ENCODE data around the gene MUS81. TPM values are rescaled to one million over a fixed set of nuclear protein-coding genes. Genes with fewer than 3 reads are reported as not detected.
"Not testable (repeated sequence)": the region's sequence is repeated elsewhere in the genome, so short reads cannot be mapped to it uniquely, and the experiment has no call there.

MUS81 gene
- total RNA-seq = 50.4 and 63.4 TPM in 2 replicates

- DNase-seq (ENCODE audit: extremely low read depth, low read depth, low spot score) = no peak
These were observed at the start of gene MUS81 for GRCh38 chr11:65860278-65861164. Gene MUS81, plus strand, starts transcription at chr11:65860433. Its CDS starts 321 bp downstream, at chr11:65860754.

GRCh38 chr11:65811764-65812475, 48.3 kb upstream of the MUS81 start:
- DNase-seq (ENCODE audit: extremely low read depth, low read depth, low spot score) = no peak

- no peak for DNase-seq (ENCODE audit: extremely low read depth, low read depth, low spot score)
These were observed 45.9 kb upstream of the MUS81 start for GRCh38 chr11:65814131-65814985.

GRCh38 chr11:65814986-65815565, 45.2 kb upstream of the MUS81 start:
- DNase-seq (ENCODE audit: extremely low read depth, low read depth, low spot score) = no peak

- DNase-seq (ENCODE audit: extremely low read depth, low read depth, low spot score) = no peak
These were observed 43.5 kb upstream of the MUS81 start for GRCh38 chr11:65816696-65817095.

GRCh38 chr11:65817312-65817834, 42.9 kb upstream of the MUS81 start:
- DNase-seq (ENCODE audit: extremely low read depth, low read depth, low spot score) = no peak

GRCh38 chr11:65817835-65818680, 42.2 kb upstream of the MUS81 start:
- DNase-seq (ENCODE audit: extremely low read depth, low read depth, low spot score) = peak; percentile 22

- no peak for DNase-seq (ENCODE audit: extremely low read depth, low read depth, low spot score)
These were observed 39.1 kb upstream of the MUS81 start for GRCh38 chr11:65821107-65821506.

GRCh38 chr11:65822776-65823528, 37.3 kb upstream of the MUS81 start:
- no peak for DNase-seq (ENCODE audit: extremely low read depth, low read depth, low spot score)

- DNase-seq (ENCODE audit: extremely low read depth, low read depth, low spot score) = no peak
These were observed 33.1 kb upstream of the MUS81 start for GRCh38 chr11:65826984-65827735.

GRCh38 chr11:65829459-65829858, 30.8 kb upstream of the MUS81 start:
- DNase-seq (ENCODE audit: extremely low read depth, low read depth, low spot score) = no peak

GRCh38 chr11:65832231-65832630, 28.0 kb upstream of the MUS81 start:
- DNase-seq (ENCODE audit: extremely low read depth, low read depth, low spot score) = not testable (repeated sequence)

GRCh38 chr11:65833297-65834030, 26.8 kb upstream of the MUS81 start, which contains the start of gene SNX32:
Gene SNX32, plus strand, starts transcription at chr11:65833963. Its CDS starts 103 bp downstream, at chr11:65834066.
- peak; percentile 45 for DNase-seq (ENCODE audit: extremely low read depth, low read depth, low spot score)

- DNase-seq (ENCODE audit: extremely low read depth, low read depth, low spot score) = no peak
These were observed 26.0 kb upstream of the MUS81 start for GRCh38 chr11:65834202-65834601.

GRCh38 chr11:65842144-65842543, 18.1 kb upstream of the MUS81 start:
- DNase-seq (ENCODE audit: extremely low read depth, low read depth, low spot score) = no peak

GRCh38 chr11:65843811-65844210, 16.4 kb upstream of the MUS81 start:
- DNase-seq (ENCODE audit: extremely low read depth, low read depth, low spot score) = no peak

GRCh38 chr11:65844231-65844872, 15.9 kb upstream of the MUS81 start:
- no peak for DNase-seq (ENCODE audit: extremely low read depth, low read depth, low spot score)

All from glomerular endothelial cell (primary cell).